ENCODE results near the gene ADCY5.
A peak's percentile ranks its signal among the peaks of the same experiment; 100 is the strongest.
"Not testable (repeated sequence)": the region's sequence is repeated elsewhere in the genome, so short reads cannot be mapped to it uniquely, and the experiment has no call there.

Gene ADCY5

GRCh38 chr3:123283074-123283473 lies 165.8 kb downstream of the ADCY5 start:
- DNase-seq = no peak

- DNase-seq = no peak
Measured at GRCh38 chr3:123282461-123282860, 166.4 kb downstream of the ADCY5 start.

GRCh38 chr3:123281929-123282328 lies 167.0 kb downstream of the ADCY5 start:
- DNase-seq = no peak

GRCh38 chr3:123281406-123281805 lies 167.5 kb downstream of the ADCY5 start:
- DNase-seq = no peak

- DNase-seq = no peak
Measured at GRCh38 chr3:123279121-123279520, 169.8 kb downstream of the ADCY5 start.

GRCh38 chr3:123278446-123278845 lies 170.4 kb downstream of the ADCY5 start:
- no peak for DNase-seq

GRCh38 chr3:123277106-123277505 lies 171.8 kb downstream of the ADCY5 start:
- no peak for DNase-seq

- no peak for DNase-seq
Measured at GRCh38 chr3:123276346-123277006, 172.4 kb downstream of the ADCY5 start.

GRCh38 chr3:123275691-123276090 lies 173.2 kb downstream of the ADCY5 start:
- no peak for DNase-seq

- DNase-seq = no peak
Measured at GRCh38 chr3:123272547-123272946, 176.3 kb downstream of the ADCY5 start.

- no peak for DNase-seq
Measured at GRCh38 chr3:123271466-123272159, 177.3 kb downstream of the ADCY5 start.

- no peak for DNase-seq
Measured at GRCh38 chr3:123270818-123271217, 178.1 kb downstream of the ADCY5 start.

GRCh38 chr3:123267821-123268220 lies 181.1 kb downstream of the ADCY5 start:
- no peak for DNase-seq

GRCh38 chr3:123263941-123264340 lies 184.9 kb downstream of the ADCY5 start:
- DNase-seq = no peak

- no peak for DNase-seq
Measured at GRCh38 chr3:123262868-123263267, 186.0 kb downstream of the ADCY5 start.

- DNase-seq = no peak
Measured at GRCh38 chr3:123262226-123262625, 186.7 kb downstream of the ADCY5 start.

- no peak for DNase-seq
Measured at GRCh38 chr3:123261666-123262065, 187.2 kb downstream of the ADCY5 start.

GRCh38 chr3:123258811-123259420 lies 190.0 kb downstream of the ADCY5 start:
- DNase-seq = peak; percentile 26 to 38

- DNase-seq = no peak
Measured at GRCh38 chr3:123258359-123258758, 190.5 kb downstream of the ADCY5 start.

- no peak for DNase-seq
Measured at GRCh38 chr3:123256256-123256655, 192.6 kb downstream of the ADCY5 start.

- DNase-seq = no peak
Measured at GRCh38 chr3:123246866-123247265, 202.0 kb downstream of the ADCY5 start.

- no peak for DNase-seq
Measured at GRCh38 chr3:123244128-123244527, 204.8 kb downstream of the ADCY5 start.

GRCh38 chr3:123239756-123240155 lies 209.1 kb downstream of the ADCY5 start:
- no peak for DNase-seq

- DNase-seq = not testable (repeated sequence)
Measured at GRCh38 chr3:123239186-123239585, 209.7 kb downstream of the ADCY5 start.

Data from SHP77 (cell line).